B cell (primary cell): ENCODE results near the gene ADGRF1. TPM values are rescaled to one million over a fixed set of nuclear protein-coding genes. Genes with fewer than 3 reads are reported as not detected.

Experiments
- ATAC-seq: fragments of 200-7000 bp; cut with Tn5 transposase; one replicate; pipeline ENCODE4 v1.10.0; 2021; ENCODE audit warnings: low read depth, mild to moderate bottlenecking, moderate number of reproducible peaks, moderate library complexity
- CTCF ChIA-PET: fragments of 350-600 bp; sonication (Branson Sonifier 250); formaldehyde crosslinking; loops from one replicate; lab custom pipeline; 2021; ENCODE audit warnings: antibody characterized with exemption, inconsistent platforms; lab: Charles Lee
- POLR2A ChIA-PET: fragments of 350-600 bp; sonication (Branson Sonifier 250); formaldehyde crosslinking; loops from one replicate; lab custom pipeline; 2021; ENCODE audit warnings: antibody characterized with exemption; lab: Charles Lee
- DNase-seq: peaks from one replicate; pipeline ENCODE4 v3.0.0; 2013
- H2AFZ ChIP-seq: 2 replicates; pipeline ENCODE4 v1.6.1; 2012; ENCODE audit warnings: mild to moderate bottlenecking, low read depth, low read length; ENCODE audit not compliant: insufficient read depth, poor library complexity, severe bottlenecking
- H3K27ac ChIP-seq, 2 donors: 1 replicate in 1 of 2; 2 replicates in 1 of 2; pipeline ENCODE4 v1.5.1; 2012 to 2013; ENCODE audit warnings: low read length in 2 of 2, mild to moderate bottlenecking in 2 of 2, moderate library complexity in 1 of 2
- H3K27me3 ChIP-seq, 4 experiments: fragments of 200-600 bp in 1 of 4; sonication (generic) in 1 of 4; replicated peaks in 1 of 4; 1 replicate in 2 of 4; 2 replicates in 2 of 4; pipeline versions ENCODE4 v1.6.1 to v1.7.0; 2013 to 2016; ENCODE audit warnings: low read length in 3 of 4, mild to moderate bottlenecking in 2 of 4, mixed read lengths in 1 of 4, moderate library complexity in 1 of 4; ENCODE audit not compliant: insufficient read depth in 4 of 4, control insufficient read depth in 3 of 4; ENCODE audit errors: control extremely low read depth in 1 of 4
- H3K36me3 ChIP-seq, 2 experiments: replicated peaks in 1 of 2; 1 replicate in 1 of 2; 2 replicates in 1 of 2; pipeline versions ENCODE4 v1.6.1 to v1.7.1; 2013; ENCODE audit warnings: low read length in 1 of 2; ENCODE audit not compliant: insufficient read depth in 2 of 2, control insufficient read depth in 1 of 2; ENCODE audit errors: control extremely low read depth in 1 of 2, extremely low read depth in 1 of 2
- H3K4me1 ChIP-seq, 2 donors: fragments of 200-600 bp in 1 of 2; sonication (generic) in 1 of 2; 1 replicate in 1 of 2; 2 replicates in 1 of 2; pipeline versions ENCODE4 v1.5.1 to v1.6.1; 2013 to 2017; ENCODE audit warnings: low read length in 2 of 2; ENCODE audit not compliant: control insufficient read depth in 2 of 2, insufficient read depth in 2 of 2
- H3K4me2 ChIP-seq: replicated peaks from 2 replicates; pipeline ENCODE3; 2012; ENCODE audit warnings: mild to moderate bottlenecking, low read depth, low read length; ENCODE audit not compliant: poor library complexity, severe bottlenecking
- H3K4me3 ChIP-seq, 5 experiments: fragments of 200-600 bp in 1 of 5; sonication (generic) in 1 of 5; 1 replicate in 3 of 5; 2 replicates in 2 of 5; pipeline versions ENCODE4 v1.5.1 to v1.7.0; 2011 to 2016; ENCODE audit warnings: low read length in 4 of 5, mild to moderate bottlenecking in 4 of 5, low read depth in 2 of 5, control low read depth in 1 of 5, moderate library complexity in 1 of 5; ENCODE audit not compliant: insufficient read depth in 1 of 5; ENCODE audit errors: control extremely low read depth in 1 of 5, extremely low read depth in 1 of 5
- H3K79me2 ChIP-seq: fragments of 200-600 bp; sonication (generic); one replicate; pipeline ENCODE4 v1.6.0; 2016; ENCODE audit warnings: low read length; ENCODE audit not compliant: control insufficient read depth, insufficient read depth
- H3K9ac ChIP-seq: fragments of 200-600 bp; sonication (generic); 2 replicates; pipeline ENCODE4 v1.6.1; 2017; ENCODE audit warnings: mild to moderate bottlenecking, low read length, moderate library complexity
- H3K9me3 ChIP-seq, 3 donors: one replicate each; pipeline versions ENCODE4 v1.6.1 to v1.7.1; 2013; ENCODE audit warnings: low read length in 2 of 3; ENCODE audit not compliant: control insufficient read depth in 2 of 3, insufficient read depth in 1 of 3; ENCODE audit errors: control extremely low read depth in 1 of 3
- H4K20me1 ChIP-seq: 2 replicates; pipeline ENCODE4 v1.6.0; 2012; ENCODE audit warnings: mild to moderate bottlenecking, low read length; ENCODE audit not compliant: insufficient read depth, control insufficient read depth, poor library complexity, severe bottlenecking
- H3K27ac Mint-ChIP-seq: one replicate; pipeline ENCODE4 v1.8.0; 2021; ENCODE audit warnings: mixed read lengths
- H3K27me3 Mint-ChIP-seq: one replicate; pipeline ENCODE4 v1.8.0; 2021; ENCODE audit warnings: mixed read lengths
- H3K4me1 Mint-ChIP-seq: one replicate; pipeline ENCODE4 v1.8.0; 2021; ENCODE audit warnings: mixed read lengths
- H3K4me3 Mint-ChIP-seq: one replicate; pipeline ENCODE4 v1.8.0; 2021; ENCODE audit warnings: mixed read lengths
- H3K9me3 Mint-ChIP-seq: one replicate; pipeline ENCODE4 v1.8.0; 2022; ENCODE audit warnings: mixed read lengths; ENCODE audit not compliant: insufficient read depth
- CTCF ChIP-seq: fragments of 200-600 bp; IDR thresholded peaks from one replicate; pipeline ENCODE4 v1.8.0; 2022; ENCODE audit warnings: antibody characterized with exemption, mild to moderate bottlenecking
- EZH2 ChIP-seq: IDR thresholded peaks from 2 replicates; pipeline ENCODE4 v1.6.1; 2012; ENCODE audit warnings: borderline replicate concordance, low read depth, mild to moderate bottlenecking, moderate library complexity, low read length; ENCODE audit not compliant: insufficient read depth, poor library complexity, severe bottlenecking
- WGBS: methylation state at CpG from one replicate; pipeline ENCODE4 v1.1.5; 2013; ENCODE audit warnings: missing lambda C conversion rate; ENCODE audit not compliant: insufficient coverage; 5-methylcytosine and 5-hydroxymethylcytosine counted together
- intact Hi-C: fragments of 100-400 bp; cut with micrococcal nuclease; formaldehyde crosslinking; loops from one replicate; pipeline ENCODE4 v1.10.0; 2022
- polyA plus RNA-seq: library from polyadenylated mRNA; depleted of rRNA; stranded (reverse); fragments of >200 nt; gene quantifications from 2 replicates; pipeline ENCODE4 v1.2.3, GENCODE V29; 2012
- total RNA-seq, 2 donors: library from RNA; stranded (reverse); fragments of 120-200 nt in 1 of 2; gene quantifications; 1 replicate in 1 of 2; 2 replicates in 1 of 2; pipeline versions ENCODE4 v1.2.3 to v1.2.4, GENCODE V29; 2013 to 2022

ADGRF1 gene
- total and polyA plus RNA-seq, 2 donors (not counting 1 experiment from before 2014, with no cell fraction given) = not detected

GRCh38 chr6:47083586-47084047 is 41.5 kb upstream of the ADGRF1 start:
- Histone ChIP-seq H3K9ac (no peak overlapping the region), H3K27ac (no peak overlapping the region), H2AFZ (no peak overlapping the region), H3K4me3 (no peak overlapping the region), H3K79me2 (no peaks in the 10 kb centered on the region), H3K4me1 (no peaks in the 10 kb centered on the region), H3K36me3 (no peaks in the 10 kb centered on the region), H3K9me3 (no peaks in the 10 kb centered on the region), H3K27me3 (no peaks in the 10 kb centered on the region), H3K4me2 (no peak overlapping the region), H4K20me1 (no peaks in the 10 kb centered on the region)
- DNase-seq (no peak), ATAC-seq (no peak)
- H3K27me3 Mint-ChIP-seq = peaks cover 18% of the 10 kb centered on the region
- POLR2A ChIA-PET = no interaction called here
- H3K4me1 Mint-ChIP-seq = no peaks in the 10 kb centered on the region
- TF ChIP-seq EZH2 (no peak), CTCF (no peak)
- CTCF ChIA-PET = no interaction called here
- intact Hi-C loops = no loop called here
- 22% methylated on average over 2 of the region's 3 CpGs for WGBS
- H3K9me3 Mint-ChIP-seq = no peaks in the 10 kb centered on the region
- no peak overlapping the region for H3K4me3 Mint-ChIP-seq
- H3K27ac Mint-ChIP-seq = no peak overlapping the region

- no peak overlapping the region for H3K4me2 ChIP-seq
- H3K27me3 Mint-ChIP-seq = peaks cover 29% of the 10 kb centered on the region
- no peaks in the 10 kb centered on the region for H3K9me3 ChIP-seq
- DNase-seq (no peak), ATAC-seq (no peak)
- H3K9me3 Mint-ChIP-seq = no peaks in the 10 kb centered on the region
- H3K4me3 Mint-ChIP-seq = no peak overlapping the region
- H3K79me2 ChIP-seq = no peaks in the 10 kb centered on the region
- no peak overlapping the region for H3K27ac Mint-ChIP-seq
- POLR2A ChIA-PET = no interaction called here
- no peak overlapping the region for H3K9ac ChIP-seq
- H3K4me1 Mint-ChIP-seq = no peaks in the 10 kb centered on the region
- no peak for TF ChIP-seq CTCF
- intact Hi-C loops = no loop called here
- 100% methylated on average over 3 of the region's 5 CpGs for WGBS
- H3K4me3 ChIP-seq = no peak overlapping the region
- no peaks in the 10 kb centered on the region for H3K36me3 ChIP-seq
- no peaks in the 10 kb centered on the region for H3K4me1 ChIP-seq
- CTCF ChIA-PET = interaction anchor here (0.7 kb wide), 1 partner anchor 107 kb away, joined by 3 read pairs; no protein-coding TSS in a partner anchor
- H4K20me1 ChIP-seq = no peaks in the 10 kb centered on the region
- H3K27ac ChIP-seq = no peak overlapping the region
- no peaks in the 10 kb centered on the region for H3K27me3 ChIP-seq
- no peak overlapping the region for H2AFZ ChIP-seq
Observed at GRCh38 chr6:47080083-47080596, 38.0 kb upstream of the ADGRF1 start.
